Measurements from ENCODE around the gene TUT4. TPM values are rescaled to one million over a fixed set of nuclear protein-coding genes. Genes with fewer than 3 reads are reported as not detected.
A peak's percentile ranks its signal among the peaks of the same experiment; 100 is the strongest.

The TUT4 gene
- total RNA-seq, 2 experiments from 2014 or later = 70.8 to 72.4 TPM

DNA sequence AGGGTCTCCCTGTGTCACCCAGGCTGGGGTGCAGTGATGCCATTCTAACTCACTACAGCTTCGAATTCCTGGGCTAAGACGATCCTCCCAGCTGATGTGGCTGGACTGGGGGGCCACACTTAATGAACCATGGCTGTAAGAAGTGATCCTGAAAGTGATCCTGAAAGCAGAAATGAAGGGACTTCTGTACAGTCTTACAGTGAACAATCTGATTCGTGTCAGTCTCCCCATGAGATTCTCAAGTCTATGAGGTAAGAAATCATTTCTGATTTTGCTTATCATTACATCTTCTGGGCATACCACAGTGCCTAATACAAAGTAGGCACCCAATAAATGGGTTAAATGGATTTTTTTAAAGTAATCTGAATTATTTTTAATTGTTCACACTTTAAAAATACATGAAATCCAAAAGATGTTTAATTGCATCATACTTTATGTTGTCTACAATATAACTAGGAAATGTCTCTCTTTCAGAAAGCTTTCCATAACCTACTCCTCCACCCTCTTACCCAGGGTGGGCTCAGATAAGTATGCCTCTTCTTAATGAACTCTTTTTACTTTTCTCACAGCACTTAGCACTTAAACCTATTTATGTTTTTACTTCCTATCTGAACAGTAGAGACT, 21.5 kb downstream of the TUT4 start:
- no peak for DNase-seq (ENCODE audit: low spot score)
- Histone ChIP-seq H3K36me3 (ENCODE audit: insufficient read depth, low read length) (peaks cover 20% of the 10 kb centered on the region), H3K4me1 (ENCODE audit: insufficient read depth, low read length, poor library complexity, severe bottlenecking) (peaks cover 19% of the 10 kb centered on the region), H3K27ac (ENCODE audit: low read depth, low read length, poor library complexity, severe bottlenecking) (no peak overlapping the region), H3K79me2 (ENCODE audit: insufficient read depth, low read depth, low read length) (peaks cover 67% of the 10 kb centered on the region; the same call in 1 of the 2 replicates), H3K4me2 (ENCODE audit: low read length) (peak overlapping the region; percentile 51; the same call in 1 of the 2 replicates), H3K4me3 (ENCODE audit: low read depth, low read length, poor library complexity, severe bottlenecking) (no peak overlapping the region), H3K9me2 (ENCODE audit: insufficient read depth, low read length) (no peaks in the 10 kb centered on the region), H2AFZ (ENCODE audit: low read length) (no peak overlapping the region), H3K9me3 (ENCODE audit: low read length) (peaks cover 14% of the 10 kb centered on the region; the same call in 1 of the 2 replicates), H4K20me1 (ENCODE audit: insufficient read depth, low read length) (no peaks in the 10 kb centered on the region)
- intact Hi-C loops (cut with micrococcal nuclease; ENCODE audit: unreplicated experiment) = no loop called here
- no peak for TF ChIP-seq CTCF (conservative IDR thresholded peaks at IDR 0.05; ENCODE audit: low read length)
- no peak for TF ChIP-seq EZH2phosphoT487 (IDR thresholded peaks at IDR 0.05; ENCODE audit: borderline replicate concordance, low read depth, low read length)
- ChIA-PET CTCF (ENCODE audit: unreplicated experiment) (no interaction called here), POLR2A (interaction anchor here (0.6 to 0.9 kb wide), 3 partner anchors 20 to 616 kb away, joined by 3 to 10 read pairs (median 3); no protein-coding TSS in a partner anchor)
- no TSS peak for BruUV-seq (replicated peaks)

GRCh38 chr1:52530563-52531144, 22.2 kb downstream of the TUT4 start:
- H3K36me3 ChIP-seq (ENCODE audit: insufficient read depth, low read length) = peaks cover 19% of the 10 kb centered on the region
- H2AFZ ChIP-seq (ENCODE audit: low read length) = no peak overlapping the region
- H3K9me3 ChIP-seq (ENCODE audit: low read length) = peaks cover 8% of the 10 kb centered on the region; the same call in 1 of the 2 replicates
- peaks cover 19% of the 10 kb centered on the region for H3K4me1 ChIP-seq (ENCODE audit: insufficient read depth, low read length, poor library complexity, severe bottlenecking)
- ChIA-PET CTCF (ENCODE audit: unreplicated experiment) (no interaction called here), POLR2A (interaction anchor here (0.6 kb wide), 1 partner anchor 159 kb away, joined by 3 read pairs; no protein-coding TSS in a partner anchor)
- no peak overlapping the region for H3K27ac ChIP-seq (ENCODE audit: low read depth, low read length, poor library complexity, severe bottlenecking)
- no peak overlapping the region for H3K4me3 ChIP-seq (ENCODE audit: low read depth, low read length, poor library complexity, severe bottlenecking)
- H3K9me2 ChIP-seq (ENCODE audit: insufficient read depth, low read length) = no peaks in the 10 kb centered on the region
- no peak for DNase-seq (ENCODE audit: low spot score)
- TF ChIP-seq EZH2phosphoT487 (IDR thresholded peaks at IDR 0.05; ENCODE audit: borderline replicate concordance, low read depth, low read length) (no peak), CTCF (conservative IDR thresholded peaks at IDR 0.05; ENCODE audit: low read length) (no peak)
- no peaks in the 10 kb centered on the region for H4K20me1 ChIP-seq (ENCODE audit: insufficient read depth, low read length)
- intact Hi-C loops (cut with micrococcal nuclease; ENCODE audit: unreplicated experiment) = no loop called here
- peaks cover 60% of the 10 kb centered on the region; the same call in 1 of the 2 replicates for H3K79me2 ChIP-seq (ENCODE audit: insufficient read depth, low read depth, low read length)
- H3K4me2 ChIP-seq (ENCODE audit: low read length) = no peak overlapping the region
- BruUV-seq (replicated peaks) = no TSS peak

DNA sequence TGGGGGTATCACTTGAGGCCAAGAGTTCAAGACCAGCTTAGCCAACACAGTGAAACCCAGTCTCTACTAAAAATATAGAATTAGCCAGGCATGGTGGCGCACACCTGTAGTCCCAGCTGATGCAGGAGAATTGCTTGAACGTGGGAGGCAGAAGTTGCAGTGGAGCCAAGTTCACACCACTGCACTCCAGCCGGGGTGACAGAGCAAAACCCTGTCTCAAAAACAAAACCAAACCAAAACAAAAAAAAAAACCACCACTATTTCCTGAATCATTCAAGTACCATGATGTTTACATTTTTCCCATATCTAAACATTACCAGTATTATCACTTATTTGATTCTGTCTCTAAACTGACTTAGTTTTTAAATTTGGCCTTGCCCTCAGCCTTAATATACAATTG, 29.5 kb downstream of the TUT4 start:
- no peaks in the 10 kb centered on the region for H3K9me2 ChIP-seq (ENCODE audit: insufficient read depth, low read length)
- no peak overlapping the region for H3K4me3 ChIP-seq (ENCODE audit: low read depth, low read length, poor library complexity, severe bottlenecking)
- POLR2A ChIA-PET = interaction anchor here (0.6 to 0.7 kb wide), 2 partner anchors 10 to 69 kb away, joined by 4 to 5 read pairs; no protein-coding TSS in a partner anchor
- H2AFZ ChIP-seq (ENCODE audit: low read length) = no peak overlapping the region
- intact Hi-C loops (cut with micrococcal nuclease; ENCODE audit: unreplicated experiment) = no loop called here
- no peak for TF ChIP-seq EZH2phosphoT487 (IDR thresholded peaks at IDR 0.05; ENCODE audit: borderline replicate concordance, low read depth, low read length)
- no peak for TF ChIP-seq CTCF (conservative IDR thresholded peaks at IDR 0.05; ENCODE audit: low read length)
- CTCF ChIA-PET (ENCODE audit: unreplicated experiment) = no interaction called here
- H3K36me3 ChIP-seq (ENCODE audit: insufficient read depth, low read length) = peaks cover 39% of the 10 kb centered on the region
- 0 out of 2 replicates have a peak, but pooled peaks cover 5% of the 10 kb centered on the region for H3K79me2 ChIP-seq (ENCODE audit: insufficient read depth, low read depth, low read length)
- H3K4me1 ChIP-seq (ENCODE audit: insufficient read depth, low read length, poor library complexity, severe bottlenecking) = no peaks in the 10 kb centered on the region
- no peaks in the 10 kb centered on the region for H4K20me1 ChIP-seq (ENCODE audit: insufficient read depth, low read length)
- DNase-seq (ENCODE audit: low spot score) = no peak
- H3K9me3 ChIP-seq (ENCODE audit: low read length) = no peaks in the 10 kb centered on the region
- H3K4me2 ChIP-seq (ENCODE audit: low read length) = no peak overlapping the region
- no peak overlapping the region for H3K27ac ChIP-seq (ENCODE audit: low read depth, low read length, poor library complexity, severe bottlenecking)
- BruUV-seq (replicated peaks) = no TSS peak
